Gastrocnemius medialis (tissue), 4 donors: ENCODE data around the gene SMURF2. TPM values are rescaled to one million over a fixed set of nuclear protein-coding genes. Genes with fewer than 3 reads are reported as not detected.

Source experiments
- ATAC-seq, 2 donors: fragments of 150-250 bp; one replicate each; pipeline ENCODE4 v1.9.1; 2016
- DNase-seq, 2 donors: peaks; one replicate each; pipeline ENCODE4 v3.0.0-alpha.2; 2019
- H3K27ac ChIP-seq, 4 donors: fragments of 200-600 bp; sonication (generic); 1 replicate in 1 of 4; 2 replicates in 3 of 4; pipeline ENCODE4 v1.5.1; 2016 to 2018; ENCODE audit warnings: mild to moderate bottlenecking in 2 of 4, moderate library complexity in 1 of 4
- H3K27me3 ChIP-seq, 3 donors: fragments of 200-600 bp; sonication (generic) in 2 of 3; 1 replicate in 1 of 3; 2 replicates in 2 of 3; pipeline versions ENCODE4 v1.5.1 to v1.6.0; 2016 to 2019; ENCODE audit warnings: mild to moderate bottlenecking in 1 of 3, moderate library complexity in 1 of 3
- H3K36me3 ChIP-seq, 2 donors: fragments of 200-600 bp; sonication (generic) in 1 of 2; one replicate each; pipeline ENCODE4 v1.5.1; 2017 to 2018
- H3K4me1 ChIP-seq, 2 donors: fragments of 200-600 bp; sonication (generic) in 1 of 2; one replicate each; pipeline ENCODE4 v1.5.1; 2016 to 2017; ENCODE audit warnings: mild to moderate bottlenecking in 2 of 2
- H3K4me3 ChIP-seq, 4 donors: fragments of 200-600 bp; sonication (generic) in 3 of 4; 1 replicate in 1 of 4; 2 replicates in 3 of 4; pipeline ENCODE4 v1.5.1; 2016 to 2019; ENCODE audit warnings: mild to moderate bottlenecking in 2 of 4
- H3K9me3 ChIP-seq, 3 donors: fragments of 200-600 bp; sonication (generic) in 2 of 3; 1 replicate in 1 of 3; 2 replicates in 2 of 3; pipeline ENCODE4 v1.5.1; 2016 to 2019
- CTCF ChIP-seq, 5 experiments: fragments of 450-650 bp in 3 of 5; fragments of 200-600 bp in 2 of 5; sonication (generic) in 2 of 5; IDR thresholded peaks in 4 of 5; conservative IDR thresholded peaks in 1 of 5; 1 replicate in 4 of 5; 2 replicates in 1 of 5; pipeline ENCODE4 v1.5.1; 2016 to 2019; ENCODE audit warnings: antibody characterized with exemption in 5 of 5, mild to moderate bottlenecking in 3 of 5, moderate library complexity in 3 of 5
- POLR2A ChIP-seq, 2 donors: fragments of 450-650 bp; IDR thresholded peaks; one replicate each; pipeline ENCODE4 v1.6.1; 2017; ENCODE audit warnings: antibody characterized with exemption in 2 of 2, mild to moderate bottlenecking in 2 of 2, moderate library complexity in 2 of 2
- in situ Hi-C, 4 donors: fragments of 200-750 bp; cut with MboI; loops; one replicate each; pipeline versions ENCODE4 v1.15.0 to v1.8.0; 2017; ENCODE audit warnings: low sequenced_read_pairs in 4 of 4
- intact Hi-C: fragments of 100-400 bp; cut with DNase I; formaldehyde crosslinking; loops from one replicate; pipeline ENCODE4 v1.15.1; 2023; ENCODE audit warnings: low total_unique reads
- total RNA-seq, 4 donors: library from RNA; depleted of rRNA; stranded (reverse); fragments of >200 nt; gene quantifications; one replicate each; pipeline versions ENCODE4 v1.1.0 to v1.2.3, GENCODE V29; 2016

SMURF2 gene
- total RNA-seq, 4 donors from 2014 or later, result 8.9 to 15.3 (median 11.4) TPM

GRCh38 chr17:64506576-64507412, 155.3 kb downstream of the SMURF2 start, which contains the start of gene CEP95:
Gene CEP95, plus strand, starts transcription at chr17:64506977. Its CDS starts 121 bp downstream, at chr17:64507098.
- no peaks in the 10 kb centered on the region for H3K9me3 ChIP-seq
- DNase-seq (peak; percentile 94 to 97), ATAC-seq (peak; percentile 81 to 83)
- in situ Hi-C loops, result loop anchor here in 2 of 4 donors (10.0 to 25.0 kb wide), 2 partner anchors 138 to 669 kb away; partner anchors contain the start of genes FTSJ3 (in 1 of the 2), PSMC5 (in 1 of the 2) and SMARCD2 (in 1 of the 2)
- peaks cover 36 to 40% of the 10 kb centered on the region in 2 donors for H3K4me1 ChIP-seq
- H3K36me3 ChIP-seq, result peaks cover 7 to 57% of the 10 kb centered on the region in 2 donors
- intact Hi-C loops, result loop anchor here (1.0 to 10.0 kb wide), 6 partner anchors 9 to 1056 kb away; partner anchors contain the start of genes AXIN2, FTSJ3, POLG2 and PSMC5
- no peaks in the 10 kb centered on the region for H3K27me3 ChIP-seq
- peak within 1 kb of the TSS; percentile 97 to 100 (median 99) for H3K27ac ChIP-seq
- peak within 1 kb of the TSS; percentile 89 to 98 (median 96) for H3K4me3 ChIP-seq
- TF ChIP-seq POLR2A (IDR thresholded peaks at IDR 0.05), result peak; percentile 82 to 83
- no peak for TF ChIP-seq CTCF (IDR thresholded peaks at IDR 0.05 in 4 of 5, conservative IDR thresholded peaks at IDR 0.05 in 1 of 5)

- intact Hi-C loops (loop anchor here (1.0 to 10.0 kb wide), 6 partner anchors 9 to 1056 kb away; partner anchors contain the start of genes AXIN2, FTSJ3, POLG2 and PSMC5), in situ Hi-C loops (loop anchor here in 2 of 4 donors (10.0 to 25.0 kb wide), 2 partner anchors 139 to 669 kb away; partner anchors contain the start of genes FTSJ3 (in 1 of the 2), PSMC5 (in 1 of the 2) and SMARCD2 (in 1 of the 2))
- peak within 1 kb of the TSS; percentile 97 to 100 (median 99) for H3K27ac ChIP-seq
- peak within 1 kb of the TSS; percentile 89 to 98 (median 96) for H3K4me3 ChIP-seq
- no peaks in the 10 kb centered on the region for H3K27me3 ChIP-seq
- peak; percentile 70 to 72 for ATAC-seq
- H3K36me3 ChIP-seq, result peaks cover 7 to 57% of the 10 kb centered on the region in 2 donors
- DNase-seq, result peak; percentile 97
- peaks cover 36 to 40% of the 10 kb centered on the region in 2 donors for H3K4me1 ChIP-seq
- TF ChIP-seq CTCF (IDR thresholded peaks at IDR 0.05 in 4 of 5, conservative IDR thresholded peaks at IDR 0.05 in 1 of 5) (no peak), POLR2A (IDR thresholded peaks at IDR 0.05) (peak; percentile 91 to 92)
- no peaks in the 10 kb centered on the region for H3K9me3 ChIP-seq
Measured at GRCh38 chr17:64506201-64506575, 155.9 kb downstream of the SMURF2 start, which contains the start of gene DDX5. Gene DDX5, minus strand, starts transcription at chr17:64506289. Its CDS starts 170 bp downstream, at chr17:64506119.

GRCh38 chr17:64505340-64506200, 156.5 kb downstream of the SMURF2 start:
- Histone ChIP-seq H3K4me3 (peak overlapping the region; percentile 89 to 98 (median 96)), H3K36me3 (peaks cover 7 to 57% of the 10 kb centered on the region in 2 donors), H3K27me3 (no peaks in the 10 kb centered on the region), H3K4me1 (peaks cover 36 to 40% of the 10 kb centered on the region in 2 donors), H3K9me3 (no peaks in the 10 kb centered on the region), H3K27ac (peak overlapping the region; percentile 97 to 100 (median 99))
- intact Hi-C loops (loop anchor here (1.0 to 10.0 kb wide), 6 partner anchors 8 to 1057 kb away; partner anchors contain the start of genes AXIN2, FTSJ3, POLG2 and PSMC5), in situ Hi-C loops (loop anchor here in 2 of 4 donors (10.0 to 25.0 kb wide), 2 partner anchors 139 to 668 kb away; partner anchors contain the start of genes FTSJ3 (in 1 of the 2), PSMC5 (in 1 of the 2) and SMARCD2 (in 1 of the 2))
- peak; percentile 84 to 91 for DNase-seq
- TF ChIP-seq CTCF (IDR thresholded peaks at IDR 0.05 in 4 of 5, conservative IDR thresholded peaks at IDR 0.05 in 1 of 5), result peak in 2 of 5 experiments; percentile 3 to 17
- TF ChIP-seq POLR2A (IDR thresholded peaks at IDR 0.05), result peak; percentile 71 to 86
- ATAC-seq, result peak; percentile 59 to 60
